HepG2 (cell line): Measurements from ENCODE around the gene UBL7. TPM values are rescaled to one million over a fixed set of nuclear protein-coding genes. Genes with fewer than 3 reads are reported as not detected.

Experiments
- RFXANK ChIP-seq: IDR thresholded peaks from 2 replicates; pipeline ENCODE4 v1.6.1; 2016
- SIN3A ChIP-seq: IDR thresholded peaks from 2 replicates; pipeline ENCODE4 v1.6.1; 2011; ENCODE audit warnings: low read depth, mild to moderate bottlenecking, control low read depth, low read length, borderline replicate concordance
- SIX1 ChIP-seq: sonication (generic); formaldehyde crosslinking; IDR thresholded peaks from 2 replicates; pipeline ENCODE4 v1.4.0; 2020; ENCODE audit warnings: missing genetic modification reagents, borderline replicate concordance
- ZMAT3 ChIP-seq: sonication (generic); formaldehyde crosslinking; conservative IDR thresholded peaks from 2 replicates; pipeline ENCODE4 v1.7.0; 2021; ENCODE audit warnings: missing genetic modification reagents
- ZNF335 ChIP-seq: sonication (generic); formaldehyde crosslinking; IDR thresholded peaks from 2 replicates; pipeline ENCODE4 v1.4.0; 2020; ENCODE audit warnings: missing genetic modification reagents
- ZNF33A ChIP-seq: sonication (generic); formaldehyde crosslinking; IDR thresholded peaks from 2 replicates; pipeline ENCODE4 v1.5.1; 2020; ENCODE audit warnings: missing genetic modification reagents, mild to moderate bottlenecking, moderate library complexity, borderline replicate concordance
- ZNF496 ChIP-seq: sonication (generic); formaldehyde crosslinking; IDR thresholded peaks from 2 replicates; pipeline ENCODE4 v1.8.1; 2023; ENCODE audit warnings: mild to moderate bottlenecking, moderate library complexity, missing genetic modification reagents; ENCODE audit not compliant: insufficient replicate concordance
- ZNF75D ChIP-seq: sonication (generic); formaldehyde crosslinking; IDR thresholded peaks from 2 replicates; pipeline ENCODE4 v1.8.1; 2023; ENCODE audit warnings: missing genetic modification reagents, mild to moderate bottlenecking, borderline replicate concordance
- polyA plus RNA-seq, 8 experiments: library from polyadenylated mRNA; depleted of rRNA in 3 of 8; stranded (reverse) in 7 of 8; unstranded in 1 of 8; fragments of >200 nt; fragmentation: Illumina TruSeq in 4 of 8; extraction: Trizol in 4 of 8; gene quantifications; 2 replicates each; pipeline versions ENCODE4 v1.2.1 to v1.2.3, GENCODE V29; 2011 to 2016; ENCODE audit warnings: low read depth in 4 of 8, missing spikeins in 1 of 8, mixed read lengths in 1 of 8; ENCODE audit not compliant: insufficient read depth in 1 of 8
- total RNA-seq, 5 experiments: library from RNA; depleted of rRNA; stranded (reverse); fragments of >200 nt; fragmentation: Illumina TruSeq; extraction: Trizol; gene quantifications; 2 replicates each; pipeline ENCODE4 v1.2.3, GENCODE V29; 2016; ENCODE audit warnings: low read depth in 1 of 5
- TF ChIP-seq, protein P1 (sequence below): sonication (generic); formaldehyde crosslinking; IDR thresholded peaks from 2 replicates; pipeline ENCODE4 v1.5.0; 2020; ENCODE audit warnings: mild to moderate bottlenecking, missing genetic modification reagents, borderline replicate concordance
- TF ChIP-seq, protein P2 (sequence below): sonication (generic); formaldehyde crosslinking; IDR thresholded peaks from 2 replicates; pipeline ENCODE4 v1.5.1; 2020; ENCODE audit warnings: mild to moderate bottlenecking, moderate library complexity, missing genetic modification reagents
- TF ChIP-seq, protein P3 (sequence below): sonication (generic); formaldehyde crosslinking; IDR thresholded peaks from 2 replicates; pipeline ENCODE4 v1.8.0; 2022; ENCODE audit warnings: missing genetic modification reagents, mild to moderate bottlenecking, moderate library complexity, borderline replicate concordance
- TF ChIP-seq, protein P4 (sequence below): sonication (generic); IDR thresholded peaks from 2 replicates; pipeline ENCODE4 v1.6.1; 2016; ENCODE audit warnings: low read depth, borderline replicate concordance
- TF ChIP-seq, protein P5 (sequence below): sonication (generic); formaldehyde crosslinking; IDR thresholded peaks from 2 replicates; pipeline ENCODE4 v1.4.0; 2020; ENCODE audit warnings: missing genetic modification reagents, borderline replicate concordance

UBL7 gene
- total and polyA plus RNA-seq, 2 of the 13 experiments (the other 11 are each of a cell fraction or from before 2014, with no cell fraction given), result 55.0 to 63.5 TPM

DNA sequence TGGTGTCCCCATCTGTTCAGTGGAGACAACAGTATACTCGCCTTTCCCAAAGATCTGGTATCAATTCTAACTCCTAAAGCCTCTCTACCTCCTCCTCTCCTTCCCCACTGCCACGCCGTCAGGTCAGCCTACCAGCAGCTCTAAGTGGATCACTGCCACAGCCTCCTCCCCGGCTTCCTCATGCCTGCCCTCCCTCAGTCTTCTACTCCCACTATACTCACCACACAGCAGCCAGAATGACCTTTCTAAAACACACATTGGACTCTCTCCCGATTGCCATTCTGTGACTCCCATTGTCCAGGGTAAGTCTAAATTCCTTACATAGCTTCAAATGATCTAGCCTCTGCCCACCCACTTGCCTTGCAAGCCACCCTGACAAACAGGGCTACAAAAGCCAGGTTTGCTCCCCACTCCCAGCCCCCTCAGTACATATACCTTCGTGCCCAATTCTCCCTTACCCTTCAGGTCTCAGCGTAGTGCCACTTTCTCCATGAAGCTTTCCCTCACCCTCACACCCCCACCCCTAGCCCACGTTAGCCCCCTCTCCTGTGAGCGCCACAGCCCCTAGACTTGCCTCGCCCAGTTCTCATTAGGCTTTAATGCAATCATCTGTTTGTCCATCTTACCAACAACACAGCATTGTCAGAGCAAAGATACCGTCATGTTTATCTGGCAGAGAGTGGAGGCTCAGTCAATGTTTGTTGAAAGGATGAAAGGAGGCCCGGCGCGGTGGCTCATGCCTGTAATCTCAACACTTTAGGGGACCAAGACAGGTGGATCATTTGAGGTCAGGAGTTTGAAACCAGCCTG is 17.7 kb downstream of the UBL7 start (continued):
- TF ChIP-seq, protein P1, sequence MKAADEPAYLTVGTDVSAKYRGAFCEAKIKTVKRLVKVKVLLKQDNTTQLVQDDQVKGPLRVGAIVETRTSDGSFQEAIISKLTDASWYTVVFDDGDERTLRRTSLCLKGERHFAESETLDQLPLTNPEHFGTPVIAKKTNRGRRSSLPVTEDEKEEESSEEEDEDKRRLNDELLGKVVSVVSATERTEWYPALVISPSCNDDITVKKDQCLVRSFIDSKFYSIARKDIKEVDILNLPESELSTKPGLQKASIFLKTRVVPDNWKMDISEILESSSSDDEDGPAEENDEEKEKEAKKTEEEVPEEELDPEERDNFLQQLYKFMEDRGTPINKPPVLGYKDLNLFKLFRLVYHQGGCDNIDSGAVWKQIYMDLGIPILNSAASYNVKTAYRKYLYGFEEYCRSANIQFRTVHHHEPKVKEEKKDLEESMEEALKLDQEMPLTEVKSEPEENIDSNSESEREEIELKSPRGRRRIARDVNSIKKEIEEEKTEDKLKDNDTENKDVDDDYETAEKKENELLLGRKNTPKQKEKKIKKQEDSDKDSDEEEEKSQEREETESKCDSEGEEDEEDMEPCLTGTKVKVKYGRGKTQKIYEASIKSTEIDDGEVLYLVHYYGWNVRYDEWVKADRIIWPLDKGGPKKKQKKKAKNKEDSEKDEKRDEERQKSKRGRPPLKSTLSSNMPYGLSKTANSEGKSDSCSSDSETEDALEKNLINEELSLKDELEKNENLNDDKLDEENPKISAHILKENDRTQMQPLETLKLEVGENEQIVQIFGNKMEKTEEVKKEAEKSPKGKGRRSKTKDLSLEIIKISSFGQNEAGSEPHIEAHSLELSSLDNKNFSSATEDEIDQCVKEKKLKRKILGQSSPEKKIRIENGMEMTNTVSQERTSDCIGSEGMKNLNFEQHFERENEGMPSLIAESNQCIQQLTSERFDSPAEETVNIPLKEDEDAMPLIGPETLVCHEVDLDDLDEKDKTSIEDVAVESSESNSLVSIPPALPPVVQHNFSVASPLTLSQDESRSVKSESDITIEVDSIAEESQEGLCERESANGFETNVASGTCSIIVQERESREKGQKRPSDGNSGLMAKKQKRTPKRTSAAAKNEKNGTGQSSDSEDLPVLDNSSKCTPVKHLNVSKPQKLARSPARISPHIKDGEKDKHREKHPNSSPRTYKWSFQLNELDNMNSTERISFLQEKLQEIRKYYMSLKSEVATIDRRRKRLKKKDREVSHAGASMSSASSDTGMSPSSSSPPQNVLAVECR (CRISPR knock-in tag), result peak; percentile 32; the same call in 1 of the 2 replicates
- TF ChIP-seq ZNF335 (CRISPR knock-in tag), result peak; percentile 64; the same call in 1 of the 2 replicates
- TF ChIP-seq ZNF496 (CRISPR knock-in tag), result no peak
- TF ChIP-seq, protein P2, sequence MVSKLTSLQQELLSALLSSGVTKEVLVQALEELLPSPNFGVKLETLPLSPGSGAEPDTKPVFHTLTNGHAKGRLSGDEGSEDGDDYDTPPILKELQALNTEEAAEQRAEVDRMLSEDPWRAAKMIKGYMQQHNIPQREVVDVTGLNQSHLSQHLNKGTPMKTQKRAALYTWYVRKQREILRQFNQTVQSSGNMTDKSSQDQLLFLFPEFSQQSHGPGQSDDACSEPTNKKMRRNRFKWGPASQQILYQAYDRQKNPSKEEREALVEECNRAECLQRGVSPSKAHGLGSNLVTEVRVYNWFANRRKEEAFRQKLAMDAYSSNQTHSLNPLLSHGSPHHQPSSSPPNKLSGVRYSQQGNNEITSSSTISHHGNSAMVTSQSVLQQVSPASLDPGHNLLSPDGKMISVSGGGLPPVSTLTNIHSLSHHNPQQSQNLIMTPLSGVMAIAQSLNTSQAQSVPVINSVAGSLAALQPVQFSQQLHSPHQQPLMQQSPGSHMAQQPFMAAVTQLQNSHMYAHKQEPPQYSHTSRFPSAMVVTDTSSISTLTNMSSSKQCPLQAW (CRISPR knock-in tag), result peak; percentile 69
- TF ChIP-seq, protein P3, sequence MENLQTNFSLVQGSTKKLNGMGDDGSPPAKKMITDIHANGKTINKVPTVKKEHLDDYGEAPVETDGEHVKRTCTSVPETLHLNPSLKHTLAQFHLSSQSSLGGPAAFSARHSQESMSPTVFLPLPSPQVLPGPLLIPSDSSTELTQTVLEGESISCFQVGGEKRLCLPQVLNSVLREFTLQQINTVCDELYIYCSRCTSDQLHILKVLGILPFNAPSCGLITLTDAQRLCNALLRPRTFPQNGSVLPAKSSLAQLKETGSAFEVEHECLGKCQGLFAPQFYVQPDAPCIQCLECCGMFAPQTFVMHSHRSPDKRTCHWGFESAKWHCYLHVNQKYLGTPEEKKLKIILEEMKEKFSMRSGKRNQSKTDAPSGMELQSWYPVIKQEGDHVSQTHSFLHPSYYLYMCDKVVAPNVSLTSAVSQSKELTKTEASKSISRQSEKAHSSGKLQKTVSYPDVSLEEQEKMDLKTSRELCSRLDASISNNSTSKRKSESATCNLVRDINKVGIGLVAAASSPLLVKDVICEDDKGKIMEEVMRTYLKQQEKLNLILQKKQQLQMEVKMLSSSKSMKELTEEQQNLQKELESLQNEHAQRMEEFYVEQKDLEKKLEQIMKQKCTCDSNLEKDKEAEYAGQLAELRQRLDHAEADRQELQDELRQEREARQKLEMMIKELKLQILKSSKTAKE (CRISPR knock-in tag), result peak; percentile 96
- no peak for TF ChIP-seq RFXANK (CRISPR knock-in tag)
- TF ChIP-seq, protein P4, sequence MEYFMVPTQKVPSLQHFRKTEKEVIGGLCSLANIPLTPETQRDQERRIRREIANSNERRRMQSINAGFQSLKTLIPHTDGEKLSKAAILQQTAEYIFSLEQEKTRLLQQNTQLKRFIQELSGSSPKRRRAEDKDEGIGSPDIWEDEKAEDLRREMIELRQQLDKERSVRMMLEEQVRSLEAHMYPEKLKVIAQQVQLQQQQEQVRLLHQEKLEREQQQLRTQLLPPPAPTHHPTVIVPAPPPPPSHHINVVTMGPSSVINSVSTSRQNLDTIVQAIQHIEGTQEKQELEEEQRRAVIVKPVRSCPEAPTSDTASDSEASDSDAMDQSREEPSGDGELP, result peak; percentile 86; the same call in 1 of the 2 replicates
- no peak for TF ChIP-seq ZNF75D
- peak; percentile 83 for TF ChIP-seq SIX1 (CRISPR knock-in tag)
- no peak for TF ChIP-seq ZNF33A (CRISPR knock-in tag)
- TF ChIP-seq, protein P5, sequence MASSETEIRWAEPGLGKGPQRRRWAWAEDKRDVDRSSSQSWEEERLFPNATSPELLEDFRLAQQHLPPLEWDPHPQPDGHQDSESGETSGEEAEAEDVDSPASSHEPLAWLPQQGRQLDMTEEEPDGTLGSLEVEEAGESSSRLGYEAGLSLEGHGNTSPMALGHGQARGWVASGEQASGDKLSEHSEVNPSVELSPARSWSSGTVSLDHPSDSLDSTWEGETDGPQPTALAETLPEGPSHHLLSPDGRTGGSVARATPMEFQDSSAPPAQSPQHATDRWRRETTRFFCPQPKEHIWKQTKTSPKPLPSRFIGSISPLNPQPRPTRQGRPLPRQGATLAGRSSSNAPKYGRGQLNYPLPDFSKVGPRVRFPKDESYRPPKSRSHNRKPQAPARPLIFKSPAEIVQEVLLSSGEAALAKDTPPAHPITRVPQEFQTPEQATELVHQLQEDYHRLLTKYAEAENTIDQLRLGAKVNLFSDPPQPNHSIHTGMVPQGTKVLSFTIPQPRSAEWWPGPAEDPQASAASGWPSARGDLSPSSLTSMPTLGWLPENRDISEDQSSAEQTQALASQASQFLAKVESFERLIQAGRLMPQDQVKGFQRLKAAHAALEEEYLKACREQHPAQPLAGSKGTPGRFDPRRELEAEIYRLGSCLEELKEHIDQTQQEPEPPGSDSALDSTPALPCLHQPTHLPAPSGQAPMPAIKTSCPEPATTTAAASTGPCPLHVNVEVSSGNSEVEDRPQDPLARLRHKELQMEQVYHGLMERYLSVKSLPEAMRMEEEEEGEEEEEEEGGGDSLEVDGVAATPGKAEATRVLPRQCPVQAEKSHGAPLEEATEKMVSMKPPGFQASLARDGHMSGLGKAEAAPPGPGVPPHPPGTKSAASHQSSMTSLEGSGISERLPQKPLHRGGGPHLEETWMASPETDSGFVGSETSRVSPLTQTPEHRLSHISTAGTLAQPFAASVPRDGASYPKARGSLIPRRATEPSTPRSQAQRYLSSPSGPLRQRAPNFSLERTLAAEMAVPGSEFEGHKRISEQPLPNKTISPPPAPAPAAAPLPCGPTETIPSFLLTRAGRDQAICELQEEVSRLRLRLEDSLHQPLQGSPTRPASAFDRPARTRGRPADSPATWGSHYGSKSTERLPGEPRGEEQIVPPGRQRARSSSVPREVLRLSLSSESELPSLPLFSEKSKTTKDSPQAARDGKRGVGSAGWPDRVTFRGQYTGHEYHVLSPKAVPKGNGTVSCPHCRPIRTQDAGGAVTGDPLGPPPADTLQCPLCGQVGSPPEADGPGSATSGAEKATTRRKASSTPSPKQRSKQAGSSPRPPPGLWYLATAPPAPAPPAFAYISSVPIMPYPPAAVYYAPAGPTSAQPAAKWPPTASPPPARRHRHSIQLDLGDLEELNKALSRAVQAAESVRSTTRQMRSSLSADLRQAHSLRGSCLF, result no peak
- TF ChIP-seq ZMAT3 (CRISPR knock-in tag), result no peak
- TF ChIP-seq SIN3A, result peak; percentile 35; the same call in 1 of the 2 replicates
